IMR-90 (cell line): ENCODE data around the gene DLK2. TPM values are rescaled to one million over a fixed set of nuclear protein-coding genes. Genes with fewer than 3 reads are reported as not detected.

Experiments used
- ATAC-seq: fragments of 200-7000 bp; cut with Tn5 transposase; 2 replicates; pipeline ENCODE4 v1.9.1; 2020; ENCODE audit warnings: low read depth, mild to moderate bottlenecking, moderate library complexity
- BruUV-seq: library from RNA; stranded (reverse); fragments of 400-500 nt; replicated peaks from 2 replicates; lab custom pipeline; 2021; lab: Mats Ljungman, UMichigan
- CTCF ChIA-PET: fragments of 300-600 bp; formaldehyde crosslinking; extraction: SDS; loops from one replicate; lab custom pipeline; 2021; ENCODE audit warnings: antibody characterized with exemption; lab: Yijun Ruan, JAX
- POLR2A ChIA-PET: fragments of 300-600 bp; sonication (Branson Sonifier 250); formaldehyde crosslinking; loops from one replicate; lab custom pipeline; 2022; ENCODE audit warnings: antibody characterized with exemption; ENCODE audit not compliant: unreplicated experiment; lab: Charles Lee
- DNase-seq: peaks from one replicate; pipeline ENCODE4 v3.0.0; 2013
- H2AFZ ChIP-seq: replicated peaks from 2 replicates; pipeline ENCODE3; 2013; ENCODE audit warnings: low read length, mild to moderate bottlenecking; ENCODE audit not compliant: poor library complexity
- H2AK5ac ChIP-seq: 2 replicates; pipeline ENCODE4 v1.6.1; 2013; ENCODE audit warnings: low read depth, low read length, inconsistent platforms
- H2AK9ac ChIP-seq: replicated peaks from 2 replicates; pipeline ENCODE3; 2013; ENCODE audit warnings: mild to moderate bottlenecking, low read depth, low read length, moderate library complexity; ENCODE audit not compliant: poor library complexity
- H2BK120ac ChIP-seq: 2 replicates; pipeline ENCODE4 v1.6.1; 2013; ENCODE audit warnings: low read depth, low read length, inconsistent platforms
- H2BK15ac ChIP-seq: 3 replicates; pipeline ENCODE4 v1.6.1; 2013; ENCODE audit warnings: low read depth, low read length, inconsistent platforms
- H2BK20ac ChIP-seq: 2 replicates; pipeline ENCODE4 v1.6.1; 2013; ENCODE audit warnings: low read depth, mild to moderate bottlenecking, inconsistent platforms, low read length, moderate library complexity
- H2BK5ac ChIP-seq: 2 replicates; pipeline ENCODE4 v1.6.1; 2013; ENCODE audit warnings: mild to moderate bottlenecking, low read depth, low read length, inconsistent platforms; ENCODE audit not compliant: poor library complexity, severe bottlenecking
- H3K14ac ChIP-seq: replicated peaks from 2 replicates; pipeline ENCODE4 v1.6.1; 2013; ENCODE audit warnings: low read depth, low read length, inconsistent platforms
- H3K18ac ChIP-seq: 2 replicates; pipeline ENCODE4 v1.6.1; 2013; ENCODE audit warnings: low read depth, low read length, control low read depth
- H3K23ac ChIP-seq: 2 replicates; pipeline ENCODE4 v1.6.1; 2013; ENCODE audit warnings: low read depth, low read length, inconsistent platforms
- H3K27ac ChIP-seq: 2 replicates; pipeline ENCODE4 v1.5.1; 2013; ENCODE audit warnings: mild to moderate bottlenecking, control low read depth, low read length; ENCODE audit not compliant: insufficient read depth
- H3K27me3 ChIP-seq: 2 replicates; pipeline ENCODE4 v1.6.1; 2013; ENCODE audit warnings: low read length; ENCODE audit not compliant: control insufficient read depth, insufficient read depth
- H3K36me3 ChIP-seq: 2 replicates; pipeline ENCODE4 v1.6.1; 2013; ENCODE audit warnings: low read length, mixed read lengths; ENCODE audit not compliant: control insufficient read depth, insufficient read depth
- H3K4ac ChIP-seq: 2 replicates; pipeline ENCODE4 v1.6.1; 2013; ENCODE audit warnings: low read depth, low read length, inconsistent platforms
- H3K4me1 ChIP-seq: 2 replicates; pipeline ENCODE4 v1.6.1; 2013; ENCODE audit warnings: low read length, mixed read lengths; ENCODE audit not compliant: control insufficient read depth, insufficient read depth
- H3K4me2 ChIP-seq: 2 replicates; pipeline ENCODE4 v1.6.1; 2013; ENCODE audit warnings: low read depth, mild to moderate bottlenecking, control low read depth, low read length, moderate library complexity
- H3K4me3 ChIP-seq: 2 replicates; pipeline ENCODE4 v1.5.1; 2013; ENCODE audit warnings: low read depth, mild to moderate bottlenecking, control low read depth, low read length, moderate library complexity; ENCODE audit not compliant: insufficient read depth
- H3K56ac ChIP-seq: 2 replicates; pipeline ENCODE4 v1.6.1; 2013; ENCODE audit warnings: low read length, inconsistent platforms; ENCODE audit not compliant: insufficient read depth; ENCODE audit errors: extremely low read depth
- H3K79me1 ChIP-seq, 2 experiments: 2 replicates each; pipeline ENCODE4 v1.6.1; 2013; ENCODE audit warnings: low read length in 2 of 2, inconsistent platforms in 1 of 2, low read depth in 1 of 2
- H3K9ac ChIP-seq: 2 replicates; pipeline ENCODE4 v1.6.1; 2013; ENCODE audit warnings: low read depth, low read length, control low read depth
- H3K9me1 ChIP-seq: 2 replicates; pipeline ENCODE4 v1.6.1; 2013; ENCODE audit warnings: low read length, inconsistent platforms; ENCODE audit not compliant: insufficient read depth
- H3K9me3 ChIP-seq: 2 replicates; pipeline ENCODE4 v1.6.1; 2013; ENCODE audit warnings: low read length; ENCODE audit not compliant: control insufficient read depth, insufficient read depth
- H4K20me1 ChIP-seq: 2 replicates; pipeline ENCODE4 v1.6.1; 2013; ENCODE audit warnings: low read length, inconsistent platforms; ENCODE audit not compliant: insufficient read depth
- H4K5ac ChIP-seq: 2 replicates; pipeline ENCODE4 v1.6.1; 2013; ENCODE audit warnings: mild to moderate bottlenecking, low read depth, low read length, control low read depth
- H4K8ac ChIP-seq, 2 experiments: 2 replicates each; pipeline ENCODE4 v1.6.1; 2013; ENCODE audit warnings: low read depth in 2 of 2, low read length in 2 of 2, control low read depth in 1 of 2, inconsistent platforms in 1 of 2
- H4K91ac ChIP-seq: 2 replicates; pipeline ENCODE4 v1.6.1; 2013; ENCODE audit warnings: low read depth, low read length, inconsistent platforms; ENCODE audit not compliant: insufficient read depth
- BHLHE40 ChIP-seq: fragments of 150-350 bp; IDR thresholded peaks from 2 replicates; pipeline ENCODE4 v1.6.1; 2016; ENCODE audit warnings: mild to moderate bottlenecking, low read depth, low read length
- CEBPB ChIP-seq: IDR thresholded peaks from 2 replicates; pipeline ENCODE4 v1.6.1; 2012; ENCODE audit warnings: low read depth, low read length, improper control_type of control experiment
- CHD1 ChIP-seq: IDR thresholded peaks from 2 replicates; pipeline ENCODE4 v1.6.1; 2012; ENCODE audit warnings: low read depth, low read length, improper control_type of control experiment
- FOS ChIP-seq: fragments of 150-350 bp; IDR thresholded peaks from 2 replicates; pipeline ENCODE4 v1.6.1; 2016; ENCODE audit warnings: low read depth, low read length
- MAFK ChIP-seq: IDR thresholded peaks from 2 replicates; pipeline ENCODE4 v1.6.1; 2012; ENCODE audit warnings: low read depth, low read length, improper control_type of control experiment
- MAZ ChIP-seq: IDR thresholded peaks from 2 replicates; pipeline ENCODE4 v1.6.1; 2012; ENCODE audit warnings: low read depth, mild to moderate bottlenecking, low read length, improper control_type of control experiment, moderate library complexity, borderline replicate concordance
- MXI1 ChIP-seq: IDR thresholded peaks from 2 replicates; pipeline ENCODE4 v1.6.1; 2012; ENCODE audit warnings: low read depth, mild to moderate bottlenecking, low read length, moderate library complexity, borderline replicate concordance
- NFE2L2 ChIP-seq: fragments of 150-350 bp; IDR thresholded peaks from 2 replicates; pipeline ENCODE4 v1.6.1; 2016; ENCODE audit warnings: low read depth, mild to moderate bottlenecking, low read length
- POLR2A ChIP-seq: IDR thresholded peaks from 2 replicates; pipeline ENCODE4 v1.6.1; 2012; ENCODE audit warnings: mild to moderate bottlenecking, low read depth, low read length
- RAD21 ChIP-seq: IDR thresholded peaks from 2 replicates; pipeline ENCODE4 v1.6.1; 2012; ENCODE audit warnings: low read length, improper control_type of control experiment
- RCOR1 ChIP-seq: IDR thresholded peaks from 2 replicates; pipeline ENCODE4 v1.6.1; 2012; ENCODE audit warnings: mild to moderate bottlenecking, low read length, improper control_type of control experiment; ENCODE audit not compliant: insufficient replicate concordance
- RFX5 ChIP-seq: IDR thresholded peaks from 2 replicates; pipeline ENCODE4 v1.8.0; 2012; ENCODE audit warnings: low read depth, mild to moderate bottlenecking, low read length, moderate library complexity
- SMC3 ChIP-seq: fragments of 150-350 bp; IDR thresholded peaks from 2 replicates; pipeline ENCODE4 v1.6.1; 2016; ENCODE audit warnings: low read depth, mild to moderate bottlenecking, antibody characterized with exemption, low read length, moderate library complexity
- WGBS, 2 experiments: methylation state at CpG; one replicate each; pipeline versions ENCODE4 v1.1.5 to v1.1.7; 2013; ENCODE audit warnings: missing lambda C conversion rate in 2 of 2; ENCODE audit not compliant: insufficient read length in 1 of 2; ENCODE audit errors: extremely low coverage in 2 of 2; 5-methylcytosine and 5-hydroxymethylcytosine counted together
- dilution Hi-C: fragments of 300-500 bp; cut with HindIII; formaldehyde crosslinking; loops from one replicate; pipeline ENCODE4 v1.14.3; 2018; ENCODE audit warnings: low sequenced_read_pairs; ENCODE audit not compliant: unreplicated experiment
- in situ Hi-C: fragments of 300-500 bp; cut with MboI; formaldehyde crosslinking; loops from 3 replicates; pipeline ENCODE4 v1.14.3; 2019; ENCODE audit warnings: low sequenced_read_pairs, inconsistent platforms, mixed read lengths
- intact Hi-C: fragments of 100-400 bp; cut with micrococcal nuclease; formaldehyde crosslinking; loops from 2 replicates; pipeline ENCODE4 v1.10.0; 2022
- polyA plus RNA-seq, 3 experiments: library from polyadenylated mRNA; depleted of rRNA; stranded (reverse); fragments of >200 nt; gene quantifications; 2 replicates each; pipeline ENCODE4 v1.2.3, GENCODE V29; 2012; ENCODE audit warnings: low replicate concordance in 1 of 3
- total RNA-seq: library from RNA; depleted of rRNA; stranded (reverse); fragments of >200 nt; gene quantifications from 2 replicates; pipeline ENCODE4 v1.2.3, GENCODE V29; 2012
- TF ChIP-seq, protein P1 (sequence below): fragments of 150-350 bp; IDR thresholded peaks from 2 replicates; pipeline ENCODE4 v1.6.1; 2017; ENCODE audit warnings: mild to moderate bottlenecking, antibody characterized with exemption, low read length, low read depth
- TF ChIP-seq, protein P2 (sequence below): conservative IDR thresholded peaks from 2 replicates; pipeline ENCODE4 v1.5.1; 2012; ENCODE audit warnings: mild to moderate bottlenecking, low read depth, low read length, improper control_type of control experiment
- TF ChIP-seq, protein P3 (sequence below): fragments of 150-350 bp; IDR thresholded peaks from 2 replicates; pipeline ENCODE4 v1.6.1; 2016; ENCODE audit warnings: low read depth, mild to moderate bottlenecking, low read length, moderate library complexity, borderline replicate concordance

Gene DLK2
- total and polyA plus RNA-seq, 2 of the 4 experiments (the other 2 are of a cell fraction), result 0.90 to 2.8 TPM

DNA sequence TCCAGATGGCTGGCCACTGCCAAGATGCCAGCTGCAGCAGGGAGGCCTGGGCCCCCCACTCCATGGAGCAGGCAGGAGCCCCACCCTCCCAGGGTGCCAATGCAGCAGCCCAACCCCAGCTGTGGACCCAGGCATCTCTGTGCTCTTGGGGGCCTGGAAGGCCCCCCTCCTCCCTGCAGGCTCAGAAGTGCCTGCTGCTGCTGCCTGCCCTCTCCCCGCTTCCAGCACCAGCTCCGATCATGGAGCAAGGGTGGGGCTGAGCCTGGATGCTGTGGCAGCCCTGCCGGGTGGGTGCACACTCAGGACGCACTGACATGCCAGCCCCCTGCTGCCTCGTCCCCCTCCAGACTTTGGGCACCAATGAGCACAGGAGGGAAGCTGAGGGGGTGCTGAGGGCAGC lies 42.8 kb downstream of the DLK2 start:
- CTCF ChIA-PET, result no interaction called here
- TF ChIP-seq, protein P1, sequence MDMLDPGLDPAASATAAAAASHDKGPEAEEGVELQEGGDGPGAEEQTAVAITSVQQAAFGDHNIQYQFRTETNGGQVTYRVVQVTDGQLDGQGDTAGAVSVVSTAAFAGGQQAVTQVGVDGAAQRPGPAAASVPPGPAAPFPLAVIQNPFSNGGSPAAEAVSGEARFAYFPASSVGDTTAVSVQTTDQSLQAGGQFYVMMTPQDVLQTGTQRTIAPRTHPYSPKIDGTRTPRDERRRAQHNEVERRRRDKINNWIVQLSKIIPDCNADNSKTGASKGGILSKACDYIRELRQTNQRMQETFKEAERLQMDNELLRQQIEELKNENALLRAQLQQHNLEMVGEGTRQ, result no peak
- no peak for TF ChIP-seq BHLHE40
- TF ChIP-seq, protein P2, sequence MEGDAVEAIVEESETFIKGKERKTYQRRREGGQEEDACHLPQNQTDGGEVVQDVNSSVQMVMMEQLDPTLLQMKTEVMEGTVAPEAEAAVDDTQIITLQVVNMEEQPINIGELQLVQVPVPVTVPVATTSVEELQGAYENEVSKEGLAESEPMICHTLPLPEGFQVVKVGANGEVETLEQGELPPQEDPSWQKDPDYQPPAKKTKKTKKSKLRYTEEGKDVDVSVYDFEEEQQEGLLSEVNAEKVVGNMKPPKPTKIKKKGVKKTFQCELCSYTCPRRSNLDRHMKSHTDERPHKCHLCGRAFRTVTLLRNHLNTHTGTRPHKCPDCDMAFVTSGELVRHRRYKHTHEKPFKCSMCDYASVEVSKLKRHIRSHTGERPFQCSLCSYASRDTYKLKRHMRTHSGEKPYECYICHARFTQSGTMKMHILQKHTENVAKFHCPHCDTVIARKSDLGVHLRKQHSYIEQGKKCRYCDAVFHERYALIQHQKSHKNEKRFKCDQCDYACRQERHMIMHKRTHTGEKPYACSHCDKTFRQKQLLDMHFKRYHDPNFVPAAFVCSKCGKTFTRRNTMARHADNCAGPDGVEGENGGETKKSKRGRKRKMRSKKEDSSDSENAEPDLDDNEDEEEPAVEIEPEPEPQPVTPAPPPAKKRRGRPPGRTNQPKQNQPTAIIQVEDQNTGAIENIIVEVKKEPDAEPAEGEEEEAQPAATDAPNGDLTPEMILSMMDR, result no peak
- TF ChIP-seq MAFK, result no peak
- TF ChIP-seq CHD1, result no peak
- no peak for TF ChIP-seq RAD21
- TF ChIP-seq, protein P3, sequence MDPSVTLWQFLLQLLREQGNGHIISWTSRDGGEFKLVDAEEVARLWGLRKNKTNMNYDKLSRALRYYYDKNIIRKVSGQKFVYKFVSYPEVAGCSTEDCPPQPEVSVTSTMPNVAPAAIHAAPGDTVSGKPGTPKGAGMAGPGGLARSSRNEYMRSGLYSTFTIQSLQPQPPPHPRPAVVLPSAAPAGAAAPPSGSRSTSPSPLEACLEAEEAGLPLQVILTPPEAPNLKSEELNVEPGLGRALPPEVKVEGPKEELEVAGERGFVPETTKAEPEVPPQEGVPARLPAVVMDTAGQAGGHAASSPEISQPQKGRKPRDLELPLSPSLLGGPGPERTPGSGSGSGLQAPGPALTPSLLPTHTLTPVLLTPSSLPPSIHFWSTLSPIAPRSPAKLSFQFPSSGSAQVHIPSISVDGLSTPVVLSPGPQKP, result no peak
- no peak for TF ChIP-seq POLR2A
- TF ChIP-seq MAZ, result no peak
- no peak for TF ChIP-seq SMC3
- no peak for TF ChIP-seq CEBPB
- no peak for TF ChIP-seq RCOR1
- TF ChIP-seq RFX5, result no peak
- TF ChIP-seq FOS, result no peak
- no peak for TF ChIP-seq NFE2L2
- TF ChIP-seq MXI1, result no peak
- H2BK120ac ChIP-seq, result no peak overlapping the region

More for the DNA sequence above, 42.8 kb downstream of the DLK2 start:
- POLR2A ChIA-PET, result no interaction called here
- DNase-seq, result no peak
- Histone ChIP-seq H3K27ac (no peak overlapping the region), H2AFZ (no peak overlapping the region), H2BK15ac (no peak overlapping the region), H3K4me2 (no peak overlapping the region), H3K14ac (no peak overlapping the region), H3K79me1 (no peaks in the 10 kb centered on the region), H3K9me3 (no peaks in the 10 kb centered on the region; the same call in 1 of the 2 replicates), H3K4ac (no peak overlapping the region), H3K18ac (no peak overlapping the region), H2BK5ac (no peak overlapping the region), H3K9me1 (no peaks in the 10 kb centered on the region), H4K5ac (no peak overlapping the region), H3K4me1 (no peaks in the 10 kb centered on the region), H3K4me3 (no peak overlapping the region), H2AK5ac (no peak overlapping the region), H4K91ac (no peak overlapping the region), H4K20me1 (no peaks in the 10 kb centered on the region), H2BK20ac (no peak overlapping the region), H4K8ac (no peak overlapping the region), H3K23ac (no peak overlapping the region), H3K56ac (no peak overlapping the region), H2AK9ac (no peak overlapping the region), H3K27me3 (peaks cover 26% of the 10 kb centered on the region), H3K9ac (no peak overlapping the region), H3K36me3 (no peaks in the 10 kb centered on the region)
- no peak for ATAC-seq
- no CpG with 5 or more reads among the region's 5 CpGs for WGBS, 2 experiments
- BruUV-seq, result no TSS peak
- dilution Hi-C loops, result no loop called here
- in situ Hi-C loops, result no loop called here
- intact Hi-C loops, result no loop called here
